ENCODE data around the gene C8B. TPM values are rescaled to one million over a fixed set of nuclear protein-coding genes. Genes with fewer than 3 reads are reported as not detected.

C8B gene
- total and polyA plus RNA-seq, 9 of the 15 experiments (the other 6 are each of a cell fraction or from before 2014, with no cell fraction given) = not detected

GRCh38 chr1:56983484-56983883 is 17.7 kb upstream of the C8B start:
- FAIRE-seq = no peak
- POLR2A ChIA-PET = no interaction called here
- peak in 1 of 4 experiments; percentile 4 for DNase-seq (ENCODE audit: extremely low read depth in 1 of 4, low spot score in 3 of 4)
- Histone ChIP-seq H3K36me3 (ENCODE audit: control insufficient read depth, insufficient read depth, low read length) (no peaks in the 10 kb centered on the region), H3K4me3 (no peak overlapping the region), H3K9me3 (replicated peaks; ENCODE audit: control insufficient read depth, insufficient read depth, low read depth, low read length) (no peaks in the 10 kb centered on the region), H3K9ac (ENCODE audit: insufficient read depth in 1 of 2, low read depth in 2 of 2, low read length in 2 of 2) (no peak overlapping the region), H3K27ac (ENCODE audit: extremely low read depth, low read depth, low read length) (no peak overlapping the region), H4K20me1 (replicated peaks; ENCODE audit: control insufficient read depth, insufficient read depth, low read length) (no peaks in the 10 kb centered on the region), H3K4me1 (replicated peaks in 1 of 2; ENCODE audit: control insufficient read depth in 2 of 2, insufficient read depth in 2 of 2, low read length in 2 of 2) (no peaks in the 10 kb centered on the region), H3K79me2 (ENCODE audit: control insufficient read depth, insufficient read depth, low read length) (no peaks in the 10 kb centered on the region), H2AFZ (ENCODE audit: low read depth, low read length) (no peak overlapping the region), H3K4me2 (ENCODE audit: insufficient read depth, low read length) (no peak overlapping the region), H3K27me3 (ENCODE audit: control insufficient read depth in 2 of 2, insufficient read depth in 2 of 2, low read length in 2 of 2) (peaks cover 0 to 6% of the 10 kb centered on the region in 2 experiments; a peak in 1 of 5 replicates), H3K9me1 (ENCODE audit: control insufficient read depth, insufficient read depth, low read length) (no peaks in the 10 kb centered on the region)
- no peak for ATAC-seq
- 0% methylated on average over 5 of the region's 6 CpGs for WGBS (ENCODE audit: insufficient coverage, low coverage, missing lambda C conversion rate)
- intact Hi-C loops (cut with micrococcal nuclease) (no loop called here), in situ Hi-C loops (cut with MboI) (no loop called here)
- TF ChIP-seq TCF3 (CRISPR knock-in tag; IDR thresholded peaks at IDR 0.05) (peak; percentile 38; the same call in 1 of the 2 replicates), CBFA2T3 (IDR thresholded peaks at IDR 0.05) (peak; percentile 51), TEAD4 (IDR thresholded peaks at IDR 0.05; ENCODE audit: low read length) (peak; percentile 59; the same call in 1 of the 2 replicates), TEAD4 (CRISPR knock-in tag; IDR thresholded peaks at IDR 0.05; ENCODE audit: borderline replicate concordance) (no peak), ARID1B (IDR thresholded peaks at IDR 0.05) (peak; percentile 21; the same call in 1 of the 2 replicates), CBFA2T2 (conservative IDR thresholded peaks at IDR 0.05) (peak; percentile 30; the same call in 1 of the 2 replicates), KLF16 (IDR thresholded peaks at IDR 0.05) (0 out of 2 replicates have a peak, but pooled peaks have one; percentile 8), NR2C1 (IDR thresholded peaks at IDR 0.05) (no peak), NR2C1 (tag; IDR thresholded peaks at IDR 0.05) (no peak), HOMEZ (CRISPR knock-in tag; IDR thresholded peaks at IDR 0.05) (no peak), TAL1 (IDR thresholded peaks at IDR 0.05) (peak; percentile 61), MCM2 (IDR thresholded peaks at IDR 0.05; ENCODE audit: low read depth) (no peak)
- no TSS peak for BruUV-seq (replicated peaks)
- CTCF ChIA-PET (ENCODE audit: low intra/inter-chr PET ratio) = no interaction called here
